CD4-positive, alpha-beta T cell treated with Interleukin-15 for 1 hour (primary cell): ENCODE results near the gene MAP2.
"Not testable (repeated sequence)": the region's sequence is repeated elsewhere in the genome, so short reads cannot be mapped to it uniquely, and the experiment has no call there.

Experiments used
- DNase-seq: peaks from one replicate; pipeline ENCODE4 v3.0.0-alpha.2; 2020

MAP2 gene

GRCh38 chr2:209492296-209492695 is 68.4 kb downstream of the MAP2 start:
- DNase-seq, result not testable (repeated sequence)

GRCh38 chr2:209495068-209495620 is 71.3 kb downstream of the MAP2 start:
- DNase-seq, result not testable (repeated sequence)

- no peak for DNase-seq
Measured at GRCh38 chr2:209495855-209496585, 72.2 kb downstream of the MAP2 start.

GRCh38 chr2:209496586-209496982 is 72.7 kb downstream of the MAP2 start:
- DNase-seq, result no peak

GRCh38 chr2:209498614-209499013 is 74.8 kb downstream of the MAP2 start:
- DNase-seq, result no peak

GRCh38 chr2:209499069-209499468 is 75.2 kb downstream of the MAP2 start:
- DNase-seq, result no peak

- DNase-seq, result no peak
Measured at GRCh38 chr2:209501579-209501978, 77.7 kb downstream of the MAP2 start.

GRCh38 chr2:209505410-209505809 is 81.6 kb downstream of the MAP2 start:
- no peak for DNase-seq

GRCh38 chr2:209508255-209508654 is 84.4 kb downstream of the MAP2 start:
- DNase-seq, result no peak

GRCh38 chr2:209511637-209512036 is 87.8 kb downstream of the MAP2 start:
- no peak for DNase-seq

GRCh38 chr2:209512971-209513370 is 89.1 kb downstream of the MAP2 start:
- DNase-seq, result no peak

GRCh38 chr2:209517436-209517835 is 93.6 kb downstream of the MAP2 start:
- no peak for DNase-seq

- DNase-seq, result no peak
Measured at GRCh38 chr2:209519271-209519670, 95.4 kb downstream of the MAP2 start.

GRCh38 chr2:209519906-209520305 is 96.1 kb downstream of the MAP2 start:
- no peak for DNase-seq

GRCh38 chr2:209523041-209523740 is 99.3 kb downstream of the MAP2 start:
- no peak for DNase-seq

- no peak for DNase-seq
Measured at GRCh38 chr2:209523867-209524266, 100.0 kb downstream of the MAP2 start.

- DNase-seq, result no peak
Measured at GRCh38 chr2:209525331-209525730, 101.5 kb downstream of the MAP2 start.

- DNase-seq, result no peak
Measured at GRCh38 chr2:209525834-209526281, 102.0 kb downstream of the MAP2 start.

GRCh38 chr2:209526561-209526960 is 102.7 kb downstream of the MAP2 start:
- no peak for DNase-seq

GRCh38 chr2:209529579-209529978 is 105.7 kb downstream of the MAP2 start:
- DNase-seq, result no peak

GRCh38 chr2:209532321-209532720 is 108.5 kb downstream of the MAP2 start:
- DNase-seq, result no peak

GRCh38 chr2:209533391-209533790 is 109.5 kb downstream of the MAP2 start:
- DNase-seq, result no peak

- DNase-seq, result no peak
Measured at GRCh38 chr2:209534228-209534627, 110.4 kb downstream of the MAP2 start.

GRCh38 chr2:209536363-209536762 is 112.5 kb downstream of the MAP2 start:
- DNase-seq, result no peak
